ENCODE data around the gene HOXC11.

Gene HOXC11

GRCh38 chr12:54025499-54026405 is 52.8 kb downstream of the HOXC11 start:
- DNase-seq = no peak

- no peak for DNase-seq
Measured at GRCh38 chr12:54026640-54027441, 53.9 kb downstream of the HOXC11 start.

Data from right forelimb (tissue), 1 donor.